SK-N-SH treated with all-trans-retinoic acid at 6 μM for 48 hours (cell line): ENCODE results near the gene PTPRD.

Experiments used
- ESRRG ChIP-seq: fragments of 250-450 bp; sonication (Bioruptor Pico); IDR thresholded peaks from 2 replicates; pipeline ENCODE4 v1.6.1; 2021; ENCODE audit warnings: mild to moderate bottlenecking
- PATZ1 ChIP-seq: fragments of 250-450 bp; sonication (Bioruptor Pico); IDR thresholded peaks from 2 replicates; pipeline ENCODE4 v1.8.0; 2020; ENCODE audit warnings: mild to moderate bottlenecking, moderate library complexity, borderline replicate concordance
- SNAI2 ChIP-seq: fragments of 250-450 bp; sonication (Bioruptor Pico); IDR thresholded peaks from 2 replicates; pipeline ENCODE4 v1.5.0; 2020; ENCODE audit warnings: mild to moderate bottlenecking, moderate library complexity
- TCF4 ChIP-seq: fragments of 250-450 bp; sonication (Bioruptor Pico); IDR thresholded peaks from 2 replicates; pipeline ENCODE4 v1.8.0; 2021; ENCODE audit warnings: mild to moderate bottlenecking, moderate library complexity, borderline replicate concordance
- TOX ChIP-seq: fragments of 250-450 bp; sonication (Bioruptor Pico); IDR thresholded peaks from 2 replicates; pipeline ENCODE4 v1.8.0; 2021; ENCODE audit warnings: mild to moderate bottlenecking, moderate library complexity, borderline replicate concordance
- TSHZ2 ChIP-seq: fragments of 250-450 bp; sonication (Bioruptor Pico); IDR thresholded peaks from 2 replicates; pipeline ENCODE4 v1.5.0; 2020; ENCODE audit warnings: mild to moderate bottlenecking, moderate library complexity
- ZNF70 ChIP-seq: fragments of 450-650 bp; formaldehyde crosslinking; IDR thresholded peaks from 2 replicates; pipeline ENCODE4 v1.5.0; 2020; ENCODE audit warnings: mild to moderate bottlenecking, moderate library complexity

GRCh38 chr9:8621416-8621815 is 1991.4 kb downstream of the PTPRD start:
- no peak for TF ChIP-seq SNAI2 (CRISPR knock-in tag)
- TF ChIP-seq ZNF70 = no peak
- TF ChIP-seq PATZ1 (CRISPR knock-in tag) = no peak
- TF ChIP-seq TSHZ2 = no peak
- TF ChIP-seq TOX (CRISPR knock-in tag) = no peak
- TF ChIP-seq TCF4 (CRISPR knock-in tag) = no peak
- TF ChIP-seq ESRRG (CRISPR knock-in tag) = no peak
